Measurements from ENCODE around the gene TSFM. TPM values are rescaled to one million over a fixed set of nuclear protein-coding genes. Genes with fewer than 3 reads are reported as not detected.

Gene TSFM
- total and polyA plus RNA-seq, 2 of the 4 experiments (the other 2 are of a cell fraction) = 11.5 to 14.0 TPM

DNA sequence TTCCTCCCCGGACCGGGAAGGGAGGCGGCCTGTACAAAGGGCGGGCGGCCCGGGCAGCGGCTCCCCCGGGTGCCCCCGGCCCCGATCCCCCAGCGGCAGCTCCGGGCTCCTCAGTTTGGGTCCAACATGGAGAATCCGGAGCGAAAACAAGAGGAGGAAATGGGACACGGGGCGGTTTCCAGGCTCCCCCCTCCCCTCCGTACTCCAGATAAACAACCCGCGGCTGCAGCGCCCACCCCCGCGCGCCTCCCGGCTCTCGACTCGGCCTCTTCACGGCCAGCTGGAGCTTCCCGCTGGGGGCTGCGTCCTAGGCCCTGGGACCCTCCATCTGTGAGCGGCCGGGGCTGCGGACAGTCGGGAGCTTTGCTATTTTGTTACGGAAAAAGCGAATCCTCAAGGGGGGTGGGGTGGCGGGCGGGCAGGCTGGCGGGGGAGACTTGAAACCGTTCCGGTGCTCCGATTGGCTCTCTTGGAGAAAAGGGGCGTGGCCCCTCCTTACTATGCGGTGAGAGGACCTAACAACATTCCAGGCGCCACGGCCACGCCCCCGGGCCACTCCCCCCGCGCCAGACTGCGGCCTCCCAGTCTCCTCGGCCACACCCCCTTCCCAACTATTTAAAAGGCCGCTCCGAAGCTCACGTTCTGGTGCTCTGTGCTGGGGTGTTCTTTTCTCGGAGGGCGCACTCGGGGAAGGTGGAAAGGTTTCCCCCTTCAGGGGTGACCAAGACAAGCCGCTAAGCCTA lies 64.2 kb downstream of the TSFM start, which contains the start of gene CTDSP2:
TSS of gene CTDSP2 (minus strand) at position 153 of the 743 bp plus-strand sequence. CDS start 294 bp downstream, outside the sequence.
- H2AFZ ChIP-seq (replicated peaks; ENCODE audit: low read length, poor library complexity) = peak within 1 kb of the TSS; percentile 99
- no peaks in the 10 kb centered on the region for H3K9me3 ChIP-seq (ENCODE audit: control insufficient read depth, insufficient read depth, low read length)
- H3K27me3 ChIP-seq (ENCODE audit: control insufficient read depth, insufficient read depth, low read length) = no peaks in the 10 kb centered on the region; the same call in 1 of the 2 replicates
- intact Hi-C loops (cut with micrococcal nuclease) = loop anchor here (1.0 kb wide), 1 partner anchor 56 kb away; no protein-coding TSS in a partner anchor
- peak within 1 kb of the TSS; percentile 100 for H2AK9ac ChIP-seq (replicated peaks; ENCODE audit: low read depth, low read length, poor library complexity)
- BruUV-seq (replicated peaks) = no TSS peak
- H4K5ac ChIP-seq (ENCODE audit: low read depth, low read length) = peak within 1 kb of the TSS; percentile 90
- peak; percentile 81 for ATAC-seq (ENCODE audit: low read depth)
- peak within 1 kb of the TSS; percentile 94 for H3K14ac ChIP-seq (replicated peaks; ENCODE audit: low read depth, low read length)
- peak within 1 kb of the TSS; percentile 99 for H3K27ac ChIP-seq (ENCODE audit: insufficient read depth, low read length)
- in situ Hi-C loops (cut with MboI; ENCODE audit: low sequenced_read_pairs) = loop anchor here (10.0 kb wide), 1 partner anchor 48 kb away; no protein-coding TSS in a partner anchor
- peaks cover 0 to 20% of the 10 kb centered on the region in 2 experiments; a peak in 2 of 4 replicates for H3K79me1 ChIP-seq (ENCODE audit: low read depth in 1 of 2, low read length in 2 of 2)
- H2BK20ac ChIP-seq (ENCODE audit: low read depth, low read length) = peak within 1 kb of the TSS; percentile 75
- H3K4ac ChIP-seq (ENCODE audit: low read depth, low read length) = peak within 1 kb of the TSS; percentile 96
- H2BK15ac ChIP-seq (ENCODE audit: low read depth, low read length) = peak within 1 kb of the TSS; percentile 64; the same call in 1 of the 3 replicates
- H3K4me3 ChIP-seq (ENCODE audit: insufficient read depth, low read depth, low read length) = peak within 1 kb of the TSS; percentile 99
- peak; percentile 98 for DNase-seq
- H4K8ac ChIP-seq (ENCODE audit: low read depth in 2 of 2, low read length in 2 of 2) = peak within 1 kb of the TSS; percentile 72 to 80; a peak in 3 of 4 replicates
- peak within 1 kb of the TSS; percentile 98 for H3K23ac ChIP-seq (ENCODE audit: low read depth, low read length)
- H2AK5ac ChIP-seq (ENCODE audit: low read depth, low read length) = peak within 1 kb of the TSS; percentile 94
- peaks cover 16% of the 10 kb centered on the region for H3K9me1 ChIP-seq (ENCODE audit: insufficient read depth, low read length)
- peaks cover 16% of the 10 kb centered on the region for H3K4me1 ChIP-seq (ENCODE audit: control insufficient read depth, insufficient read depth, low read length)
- dilution Hi-C loops (cut with HindIII; ENCODE audit: low sequenced_read_pairs, unreplicated experiment) = no loop called here
- peak within 1 kb of the TSS; percentile 97 for H2BK120ac ChIP-seq (ENCODE audit: low read depth, low read length)
- H3K18ac ChIP-seq (ENCODE audit: low read depth, low read length) = peak within 1 kb of the TSS; percentile 91
- POLR2A ChIA-PET (ENCODE audit: unreplicated experiment) = interaction anchor here (0.6 to 2.8 kb wide), 6 partner anchors 9 to 53 kb away, joined by 3 to 12 read pairs (median 4); no protein-coding TSS in a partner anchor
- peak within 1 kb of the TSS; percentile 68 for H3K4me2 ChIP-seq (ENCODE audit: low read depth, low read length)
- H3K36me3 ChIP-seq (ENCODE audit: control insufficient read depth, insufficient read depth, low read length) = no peaks in the 10 kb centered on the region; the same call in 1 of the 2 replicates
- H2BK5ac ChIP-seq (ENCODE audit: low read depth, low read length, poor library complexity, severe bottlenecking) = peak within 1 kb of the TSS; percentile 99
- CTCF ChIA-PET = interaction anchor here (0.7 kb wide), 1 partner anchor 50 kb away, joined by 4 read pairs; no protein-coding TSS in a partner anchor
- H3K56ac ChIP-seq (ENCODE audit: extremely low read depth, insufficient read depth, low read length) = peak within 1 kb of the TSS; percentile 95
- peaks cover 41% of the 10 kb centered on the region for H4K20me1 ChIP-seq (ENCODE audit: insufficient read depth, low read length)
- peak within 1 kb of the TSS; percentile 98 for H3K9ac ChIP-seq (ENCODE audit: low read depth, low read length)
- 0% methylated on average over 16 of the region's 58 CpGs; no CpG with 5 or more reads in 1 of the 2 experiments for WGBS, 2 experiments (ENCODE audit: extremely low coverage in 2 of 2, insufficient read length in 1 of 2)
- peak within 1 kb of the TSS; percentile 95 for H4K91ac ChIP-seq (ENCODE audit: insufficient read depth, low read depth, low read length)
- TF ChIP-seq NFE2L2 (IDR thresholded peaks at IDR 0.05; ENCODE audit: low read depth, low read length) (no peak), MXI1 (IDR thresholded peaks at IDR 0.05; ENCODE audit: borderline replicate concordance, low read depth, low read length) (no peak), MAFK (IDR thresholded peaks at IDR 0.05; ENCODE audit: low read depth, low read length) (no peak), FOS (IDR thresholded peaks at IDR 0.05; ENCODE audit: low read depth, low read length) (no peak), SMC3 (IDR thresholded peaks at IDR 0.05; ENCODE audit: low read depth, low read length) (peak; percentile 7; the same call in 1 of the 2 replicates), POLR2A (IDR thresholded peaks at IDR 0.05; ENCODE audit: low read depth, low read length) (peak; percentile 62; the same call in 1 of the 2 replicates), CHD1 (IDR thresholded peaks at IDR 0.05; ENCODE audit: low read depth, low read length) (no peak), MAZ (IDR thresholded peaks at IDR 0.05; ENCODE audit: borderline replicate concordance, low read depth, low read length) (peak; percentile 79), RFX5 (IDR thresholded peaks at IDR 0.05; ENCODE audit: low read depth, low read length) (no peak), CTCF (conservative IDR thresholded peaks at IDR 0.05; ENCODE audit: low read depth, low read length) (no peak), BHLHE40 (IDR thresholded peaks at IDR 0.05; ENCODE audit: low read depth, low read length) (no peak; the same call in 1 of the 2 replicates)
- TF ChIP-seq, protein P1, sequence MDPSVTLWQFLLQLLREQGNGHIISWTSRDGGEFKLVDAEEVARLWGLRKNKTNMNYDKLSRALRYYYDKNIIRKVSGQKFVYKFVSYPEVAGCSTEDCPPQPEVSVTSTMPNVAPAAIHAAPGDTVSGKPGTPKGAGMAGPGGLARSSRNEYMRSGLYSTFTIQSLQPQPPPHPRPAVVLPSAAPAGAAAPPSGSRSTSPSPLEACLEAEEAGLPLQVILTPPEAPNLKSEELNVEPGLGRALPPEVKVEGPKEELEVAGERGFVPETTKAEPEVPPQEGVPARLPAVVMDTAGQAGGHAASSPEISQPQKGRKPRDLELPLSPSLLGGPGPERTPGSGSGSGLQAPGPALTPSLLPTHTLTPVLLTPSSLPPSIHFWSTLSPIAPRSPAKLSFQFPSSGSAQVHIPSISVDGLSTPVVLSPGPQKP (IDR thresholded peaks at IDR 0.05; ENCODE audit: borderline replicate concordance, low read depth, low read length) = no peak
- TF ChIP-seq, protein P2, sequence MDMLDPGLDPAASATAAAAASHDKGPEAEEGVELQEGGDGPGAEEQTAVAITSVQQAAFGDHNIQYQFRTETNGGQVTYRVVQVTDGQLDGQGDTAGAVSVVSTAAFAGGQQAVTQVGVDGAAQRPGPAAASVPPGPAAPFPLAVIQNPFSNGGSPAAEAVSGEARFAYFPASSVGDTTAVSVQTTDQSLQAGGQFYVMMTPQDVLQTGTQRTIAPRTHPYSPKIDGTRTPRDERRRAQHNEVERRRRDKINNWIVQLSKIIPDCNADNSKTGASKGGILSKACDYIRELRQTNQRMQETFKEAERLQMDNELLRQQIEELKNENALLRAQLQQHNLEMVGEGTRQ (IDR thresholded peaks at IDR 0.05; ENCODE audit: low read depth, low read length) = no peak
